Activated CD8-positive, alpha-beta T cell treated with anti-CD3 and anti-CD28 coated beads, Interleukin-2, amount 10 ng/mL, durations not matched to agents 7 days and 5 days (primary cell): Measurements from ENCODE around the gene ZFPL1. TPM values are rescaled to one million over a fixed set of nuclear protein-coding genes. Genes with fewer than 3 reads are reported as not detected.

Experiments used
- ATAC-seq: fragments of 150-1000 bp; cut with Tn5 transposase; one replicate; pipeline ENCODE4 v1.10.0; 2021; ENCODE audit warnings: moderate library complexity
- CTCF ChIA-PET: fragments of 350-600 bp; sonication (Branson Sonifier 250); formaldehyde crosslinking; loops from one replicate; lab custom pipeline; 2021; ENCODE audit warnings: antibody characterized with exemption; lab: Charles Lee
- POLR2A ChIA-PET: fragments of 350-600 bp; sonication (Branson Sonifier 250); formaldehyde crosslinking; loops from one replicate; lab custom pipeline; 2021; ENCODE audit warnings: antibody characterized with exemption; lab: Charles Lee
- DNase-seq: peaks from one replicate; pipeline ENCODE4 v3.0.0-alpha.2; 2020
- H3K27ac Mint-ChIP-seq: one replicate; pipeline ENCODE4 v1.8.0; 2021; ENCODE audit warnings: mild to moderate bottlenecking, mixed read lengths
- H3K27me3 Mint-ChIP-seq: one replicate; pipeline ENCODE4 v1.8.0; 2021; ENCODE audit warnings: low read depth, mixed read lengths
- H3K36me3 Mint-ChIP-seq: one replicate; pipeline ENCODE4 v1.8.0; 2021; ENCODE audit warnings: low read depth, mixed read lengths
- H3K4me1 Mint-ChIP-seq: one replicate; pipeline ENCODE4 v1.8.0; 2021; ENCODE audit warnings: low read depth, mixed read lengths
- H3K4me3 Mint-ChIP-seq: one replicate; pipeline ENCODE4 v1.8.0; 2021; ENCODE audit warnings: mild to moderate bottlenecking, mixed read lengths
- H3K9me3 Mint-ChIP-seq: one replicate; pipeline ENCODE4 v1.8.0; 2022; ENCODE audit warnings: mixed read lengths; ENCODE audit not compliant: insufficient read depth
- total RNA-seq, 2 experiments: library from RNA; stranded (reverse); gene quantifications; one replicate each; pipeline ENCODE4 v1.2.3, GENCODE V29; 2021

Gene ZFPL1
- total RNA-seq, 2 experiments from 2014 or later: 28.0 to 28.8 TPM

- CTCF ChIA-PET: interaction anchor here (0.8 to 3.5 kb wide), 18 partner anchors 10 to 418 kb away, joined by 3 to 56 read pairs (median 4); partner anchors contain the start of genes ARL2, CAPN1, CDC42BPG and CDC42EP2
Measured at GRCh38 chr11:65121865-65122696, 38.1 kb downstream of the ZFPL1 start, which contains the start of the genes FAU and MRPL49. Gene FAU, minus strand, starts transcription at chr11:65122134. Its CDS starts 321 bp downstream, at chr11:65121813. Gene MRPL49, plus strand, starts transcription at chr11:65122321. Its CDS starts 26 bp downstream, at chr11:65122347.

GRCh38 chr11:65124480-65125196, 40.6 kb downstream of the ZFPL1 start:
- Mint-ChIP-seq H3K4me3 (no peak overlapping the region), H3K27ac (no peak overlapping the region), H3K27me3 (no peaks in the 10 kb centered on the region), H3K36me3 (peaks cover 60% of the 10 kb centered on the region), H3K4me1 (peaks cover 34% of the 10 kb centered on the region), H3K9me3 (no peaks in the 10 kb centered on the region)
- ATAC-seq (no peak), DNase-seq (no peak)
- ChIA-PET CTCF (no interaction called here), POLR2A (interaction anchor here (0.6 to 1.8 kb wide), 3 partner anchors 11 to 350 kb away, joined by 4 to 5 read pairs (median 4); no protein-coding TSS in a partner anchor)

More at GRCh38 chr11:65121865-65122696, 38.1 kb downstream of the ZFPL1 start, which contains the start of the genes FAU and MRPL49:
- ATAC-seq (peak; percentile 85), DNase-seq (peak; percentile 100)
- peak within 1 kb of the TSS; percentile 100 for H3K4me3 Mint-ChIP-seq
- peaks cover 47% of the 10 kb centered on the region for H3K4me1 Mint-ChIP-seq
- no peaks in the 10 kb centered on the region for H3K9me3 Mint-ChIP-seq
- POLR2A ChIA-PET: interaction anchor here (0.6 to 2.9 kb wide), 33 partner anchors 9 to 1172 kb away, joined by 3 to 31 read pairs (median 4); partner anchors contain the start of genes ARL2, ATG2A, CAPN1 and CDCA5
- no peaks in the 10 kb centered on the region for H3K27me3 Mint-ChIP-seq
- peak within 1 kb of the TSS; percentile 99 for H3K27ac Mint-ChIP-seq
- H3K36me3 Mint-ChIP-seq: peaks cover 68% of the 10 kb centered on the region

- H3K9me3 Mint-ChIP-seq: no peaks in the 10 kb centered on the region
- POLR2A ChIA-PET: interaction anchor here (0.6 to 1.8 kb wide), 3 partner anchors 10 to 350 kb away, joined by 4 to 5 read pairs (median 4); no protein-coding TSS in a partner anchor
- CTCF ChIA-PET: no interaction called here
- DNase-seq: no peak
- H3K27ac Mint-ChIP-seq: no peak overlapping the region
- no peak for ATAC-seq
- H3K27me3 Mint-ChIP-seq: no peaks in the 10 kb centered on the region
- peaks cover 26% of the 10 kb centered on the region for H3K4me1 Mint-ChIP-seq
- H3K4me3 Mint-ChIP-seq: no peak overlapping the region
- H3K36me3 Mint-ChIP-seq: peaks cover 55% of the 10 kb centered on the region
Measured at GRCh38 chr11:65125197-65126056, 41.4 kb downstream of the ZFPL1 start.

- no peaks in the 10 kb centered on the region for H3K9me3 Mint-ChIP-seq
- DNase-seq (no peak), ATAC-seq (no peak)
- H3K36me3 Mint-ChIP-seq: peaks cover 51% of the 10 kb centered on the region
- H3K4me3 Mint-ChIP-seq: no peak overlapping the region
- H3K27me3 Mint-ChIP-seq: no peaks in the 10 kb centered on the region
- no peak overlapping the region for H3K27ac Mint-ChIP-seq
- POLR2A ChIA-PET: interaction anchor here (1.1 to 2.0 kb wide), 2 partner anchors 9 to 112 kb away, joined by 3 to 5 read pairs; partner anchors contain the start of gene ZNHIT2
- CTCF ChIA-PET: no interaction called here
- peaks cover 16% of the 10 kb centered on the region for H3K4me1 Mint-ChIP-seq
Measured at GRCh38 chr11:65126624-65127274, 42.7 kb downstream of the ZFPL1 start.

GRCh38 chr11:65127473-65128181, 43.6 kb downstream of the ZFPL1 start:
- Mint-ChIP-seq H3K4me3 (no peak overlapping the region), H3K27me3 (no peaks in the 10 kb centered on the region), H3K9me3 (no peaks in the 10 kb centered on the region), H3K4me1 (peaks cover 20% of the 10 kb centered on the region), H3K36me3 (peaks cover 51% of the 10 kb centered on the region), H3K27ac (no peak overlapping the region)
- POLR2A ChIA-PET: interaction anchor here (0.5 to 2.0 kb wide), 3 partner anchors 10 to 1809 kb away, joined by 3 to 5 read pairs (median 3); partner anchors contain the start of gene ZNHIT2
- CTCF ChIA-PET: no interaction called here
- DNase-seq (no peak), ATAC-seq (no peak)

GRCh38 chr11:65128182-65129145, 44.4 kb downstream of the ZFPL1 start:
- POLR2A ChIA-PET: interaction anchor here (0.5 to 2.0 kb wide), 2 partner anchors 11 to 1808 kb away, joined by 3 to 5 read pairs; partner anchors contain the start of gene ZNHIT2
- DNase-seq (no peak), ATAC-seq (no peak)
- Mint-ChIP-seq H3K4me1 (peaks cover 24% of the 10 kb centered on the region), H3K4me3 (no peak overlapping the region), H3K9me3 (no peaks in the 10 kb centered on the region), H3K27ac (no peak overlapping the region), H3K36me3 (peaks cover 56% of the 10 kb centered on the region), H3K27me3 (no peaks in the 10 kb centered on the region)
- CTCF ChIA-PET: interaction anchor here (1.7 kb wide), 1 partner anchor 18 kb away, joined by 7 read pairs; no protein-coding TSS in a partner anchor

- no peak overlapping the region for H3K27ac Mint-ChIP-seq
Measured at GRCh38 chr11:65129649-65130441, 45.8 kb downstream of the ZFPL1 start.

GRCh38 chr11:65130631-65131416, 46.8 kb downstream of the ZFPL1 start:
- Mint-ChIP-seq H3K36me3 (peaks cover 48% of the 10 kb centered on the region), H3K27me3 (no peaks in the 10 kb centered on the region), H3K4me3 (no peak overlapping the region), H3K9me3 (no peaks in the 10 kb centered on the region), H3K4me1 (peaks cover 20% of the 10 kb centered on the region), H3K27ac (no peak overlapping the region)
- ATAC-seq: no peak
- no peak for DNase-seq
- ChIA-PET CTCF (interaction anchor here (1.6 kb wide), 1 partner anchor 13 kb away, joined by 7 read pairs; the partner anchor contains the start of gene ZNHIT2), POLR2A (interaction anchor here (0.8 to 1.5 kb wide), 2 partner anchors 9 to 10 kb away, joined by 3 to 6 read pairs; partner anchors contain the start of genes FAU and MRPL49)

More at GRCh38 chr11:65129649-65130441, 45.8 kb downstream of the ZFPL1 start:
- peaks cover 19% of the 10 kb centered on the region for H3K4me1 Mint-ChIP-seq
- DNase-seq: no peak
- H3K27me3 Mint-ChIP-seq: no peaks in the 10 kb centered on the region
- POLR2A ChIA-PET: interaction anchor here (1.5 kb wide), 1 partner anchor 8 kb away, joined by 6 read pairs; the partner anchor contains the start of genes FAU and MRPL49
- H3K36me3 Mint-ChIP-seq: peaks cover 52% of the 10 kb centered on the region
- no peak for ATAC-seq
- CTCF ChIA-PET: interaction anchor here (1.3 to 1.7 kb wide), 2 partner anchors 12 to 20 kb away, joined by 5 to 7 read pairs; partner anchors contain the start of gene ZNHIT2
- H3K4me3 Mint-ChIP-seq: no peak overlapping the region
- H3K9me3 Mint-ChIP-seq: no peaks in the 10 kb centered on the region
